GM20431 (cell line): ENCODE results near the gene TOGARAM1.

Source experiments
- in situ Hi-C: fragments of 300-500 bp; cut with MseI, MboI; formaldehyde crosslinking; loops from one replicate; pipeline ENCODE4 v1.15.0; 2020; ENCODE audit warnings: low sequenced_read_pairs; ENCODE audit not compliant: unreplicated experiment

TOGARAM1 gene

DNA sequence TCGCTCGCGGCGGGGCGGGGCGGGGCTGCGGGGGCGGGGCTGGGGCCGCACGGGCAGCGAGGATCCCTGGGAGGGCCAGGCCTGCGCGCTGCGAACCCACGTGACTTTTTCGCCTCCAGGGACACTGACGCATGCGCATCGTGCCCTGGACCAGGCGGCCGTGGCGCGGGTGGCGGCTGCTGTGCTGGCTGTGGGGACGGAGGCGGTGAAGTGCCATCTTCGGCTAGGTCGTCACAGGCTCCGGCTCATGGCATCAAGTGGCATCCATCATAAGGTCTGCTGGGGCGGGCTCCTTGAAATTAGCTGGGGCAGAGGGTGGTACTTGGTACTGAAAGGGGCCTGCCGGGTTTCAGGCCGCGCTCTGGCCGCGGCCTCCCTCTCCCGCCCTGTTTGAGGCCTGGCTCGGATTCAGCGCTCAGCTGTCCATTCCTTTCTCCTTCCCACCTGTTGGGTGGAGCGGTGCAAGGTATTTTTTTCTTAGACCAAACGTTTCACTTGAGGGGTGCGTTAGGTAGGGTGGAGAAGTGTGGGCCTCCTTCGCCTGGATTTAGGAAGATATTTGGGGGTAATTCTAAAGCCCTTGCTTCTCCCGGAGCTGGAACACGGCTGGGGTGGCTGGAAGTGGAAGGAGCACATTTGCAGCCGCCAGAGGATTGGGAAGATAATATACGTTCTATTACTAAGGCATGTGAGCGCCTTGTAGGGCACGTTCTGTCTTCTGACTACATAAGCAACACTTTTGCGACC is 122.2 kb downstream of the TOGARAM1 start, which contains the start of gene PRPF39:
Gene PRPF39, plus strand, starts transcription at position 141 of the 747 bp plus-strand sequence. CDS start 11,124 bp downstream, outside the sequence.
- in situ Hi-C loops, result no loop called here

DNA sequence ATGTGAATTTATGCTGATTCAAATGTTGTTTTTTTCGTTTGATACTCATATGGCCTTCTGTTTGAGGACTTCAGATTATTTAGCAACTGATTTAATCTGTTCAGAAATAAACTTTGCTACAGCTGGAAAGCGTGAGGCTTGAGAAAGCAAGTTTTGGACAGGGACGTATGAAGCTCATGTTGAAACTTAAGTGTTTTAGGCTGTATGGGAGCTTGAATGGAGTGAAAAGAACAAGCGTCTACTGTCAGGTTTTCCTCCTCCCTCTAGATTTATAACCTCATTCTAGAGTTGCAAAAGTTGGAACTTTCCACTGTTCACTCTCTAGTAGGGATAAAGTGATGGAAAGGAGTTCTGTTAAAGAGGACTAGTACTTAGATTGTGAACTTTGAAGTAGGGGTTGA is 123.0 kb downstream of the TOGARAM1 start:
- in situ Hi-C loops, result no loop called here

DNA sequence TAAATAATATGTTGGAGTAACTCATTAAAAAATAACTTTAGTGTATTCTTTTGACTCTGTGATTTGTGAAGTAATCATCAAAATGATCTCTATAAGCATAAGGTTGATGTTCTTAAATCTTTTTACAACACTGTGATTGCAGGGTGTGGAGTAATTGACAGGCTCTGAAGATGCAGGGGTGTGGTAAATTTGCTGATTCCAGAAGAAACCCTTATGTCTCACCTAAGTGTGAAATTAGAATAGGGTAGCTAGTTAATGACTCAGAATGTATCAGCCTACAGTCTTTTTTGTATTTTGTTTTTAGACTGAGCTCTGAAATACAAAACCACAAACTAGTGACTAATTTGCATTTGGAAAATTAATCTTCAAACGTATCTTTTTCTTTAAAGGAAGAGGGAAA is 127.8 kb downstream of the TOGARAM1 start:
- in situ Hi-C loops, result no loop called here

DNA sequence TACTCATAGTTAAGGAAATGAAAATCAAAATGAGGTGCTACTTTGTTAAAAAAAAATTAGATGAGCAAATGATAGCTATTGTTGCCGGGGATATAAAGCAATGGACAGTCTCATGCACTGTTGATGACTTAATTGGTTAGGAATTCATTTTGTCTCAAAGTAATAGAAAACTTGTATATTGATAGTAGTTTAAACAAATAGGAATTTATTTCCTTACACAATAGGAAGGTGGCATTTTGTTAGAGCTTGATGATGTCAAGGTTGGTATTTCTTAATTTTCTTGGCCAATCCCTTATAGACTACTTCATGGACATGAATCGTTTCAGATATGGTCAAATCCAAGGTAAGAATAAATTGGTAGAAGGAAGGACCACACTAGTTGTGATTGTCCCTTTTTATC is 129.7 kb downstream of the TOGARAM1 start:
- in situ Hi-C loops, result no loop called here

DNA sequence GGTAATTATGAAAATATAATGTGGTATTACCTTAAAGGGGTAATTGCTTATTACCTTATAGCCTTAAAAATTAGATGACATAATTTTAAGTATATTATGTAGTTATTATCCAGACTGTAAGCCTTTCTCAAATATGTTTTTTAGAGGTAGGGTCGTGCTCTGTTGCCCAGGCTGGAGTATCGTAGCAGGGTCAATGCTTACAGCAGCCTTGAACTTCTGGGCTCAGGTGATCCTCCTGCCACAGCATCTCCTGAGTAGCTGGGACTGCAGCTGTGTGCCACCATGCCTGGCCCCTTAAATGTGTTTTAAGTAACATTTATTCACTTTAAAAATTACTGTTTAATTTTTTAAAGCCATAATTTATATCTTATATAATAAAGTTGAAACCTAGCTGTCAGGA is 132.3 kb downstream of the TOGARAM1 start:
- in situ Hi-C loops, result no loop called here

DNA sequence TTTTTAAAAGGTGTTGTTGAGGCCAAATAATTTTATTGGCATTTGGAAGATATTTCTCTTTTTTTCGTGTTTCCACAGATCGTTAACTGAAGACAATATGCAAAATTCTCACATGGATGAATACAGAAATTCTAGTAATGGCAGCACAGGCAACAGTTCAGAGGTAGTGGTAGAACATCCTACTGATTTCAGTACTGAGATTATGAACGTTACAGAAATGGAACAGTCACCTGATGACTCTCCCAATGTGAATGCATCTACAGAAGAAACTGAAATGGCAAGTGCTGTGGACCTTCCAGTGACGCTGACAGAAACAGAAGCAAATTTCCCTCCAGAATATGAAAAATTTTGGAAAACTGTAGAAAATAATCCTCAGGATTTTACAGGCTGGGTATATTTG is 133.2 kb downstream of the TOGARAM1 start:
- in situ Hi-C loops, result no loop called here

DNA sequence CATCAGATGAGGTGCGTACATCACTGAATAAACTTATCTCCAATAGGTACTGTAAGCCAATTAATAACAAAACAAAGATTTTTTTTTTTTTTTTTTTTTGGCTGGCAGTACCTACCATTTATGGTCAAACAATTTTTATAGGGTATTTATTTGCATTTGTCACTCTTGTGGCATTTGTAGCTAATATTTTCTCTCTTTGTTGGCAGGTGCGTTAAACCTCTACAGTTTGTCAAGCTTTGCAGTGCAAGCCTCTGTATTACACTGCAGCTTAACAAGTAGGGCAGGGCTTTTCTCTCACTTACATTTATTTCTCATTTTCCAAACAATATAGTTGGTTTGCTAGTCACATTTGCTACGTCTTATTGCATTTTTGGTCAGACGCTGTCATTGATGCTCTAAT is 134.2 kb downstream of the TOGARAM1 start:
- in situ Hi-C loops, result no loop called here

DNA sequence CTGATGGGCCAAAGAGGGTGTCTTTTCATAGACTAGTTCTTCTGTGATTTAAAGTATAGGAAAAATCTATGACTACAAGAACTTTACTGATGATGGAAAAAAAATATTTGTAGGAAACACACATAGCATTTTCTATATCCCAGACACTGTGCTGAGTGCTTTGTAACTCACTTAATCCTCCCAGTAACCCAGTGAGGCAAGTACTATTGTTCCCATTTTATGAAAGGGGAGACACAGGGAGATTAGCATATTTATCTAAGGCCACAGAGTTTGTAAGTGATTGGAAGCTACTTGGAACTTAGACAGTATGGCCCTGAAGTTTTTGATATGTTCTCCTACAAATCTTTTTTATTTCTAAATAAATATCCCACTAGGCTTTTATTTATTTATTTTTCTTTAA is 141.8 kb downstream of the TOGARAM1 start:
- in situ Hi-C loops, result no loop called here

DNA sequence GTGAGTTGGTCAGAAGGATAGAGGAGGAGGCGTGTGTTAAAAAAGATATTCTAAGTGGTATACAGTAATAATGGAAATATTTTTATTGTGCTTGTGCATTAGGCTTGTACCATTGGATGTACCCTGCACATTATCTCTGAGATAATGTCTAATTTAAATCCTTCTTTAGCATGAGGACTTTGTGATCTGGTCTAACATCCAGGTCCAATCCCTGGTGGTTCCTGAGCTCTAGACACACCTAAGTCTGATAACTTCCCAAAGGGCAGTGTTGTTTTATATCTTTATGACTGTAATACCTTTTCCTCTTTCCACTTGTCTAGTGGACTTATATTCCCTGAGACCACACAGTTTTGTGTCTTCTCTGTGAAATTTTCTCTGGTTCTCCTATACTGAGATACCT is 142.6 kb downstream of the TOGARAM1 start:
- in situ Hi-C loops, result no loop called here

DNA sequence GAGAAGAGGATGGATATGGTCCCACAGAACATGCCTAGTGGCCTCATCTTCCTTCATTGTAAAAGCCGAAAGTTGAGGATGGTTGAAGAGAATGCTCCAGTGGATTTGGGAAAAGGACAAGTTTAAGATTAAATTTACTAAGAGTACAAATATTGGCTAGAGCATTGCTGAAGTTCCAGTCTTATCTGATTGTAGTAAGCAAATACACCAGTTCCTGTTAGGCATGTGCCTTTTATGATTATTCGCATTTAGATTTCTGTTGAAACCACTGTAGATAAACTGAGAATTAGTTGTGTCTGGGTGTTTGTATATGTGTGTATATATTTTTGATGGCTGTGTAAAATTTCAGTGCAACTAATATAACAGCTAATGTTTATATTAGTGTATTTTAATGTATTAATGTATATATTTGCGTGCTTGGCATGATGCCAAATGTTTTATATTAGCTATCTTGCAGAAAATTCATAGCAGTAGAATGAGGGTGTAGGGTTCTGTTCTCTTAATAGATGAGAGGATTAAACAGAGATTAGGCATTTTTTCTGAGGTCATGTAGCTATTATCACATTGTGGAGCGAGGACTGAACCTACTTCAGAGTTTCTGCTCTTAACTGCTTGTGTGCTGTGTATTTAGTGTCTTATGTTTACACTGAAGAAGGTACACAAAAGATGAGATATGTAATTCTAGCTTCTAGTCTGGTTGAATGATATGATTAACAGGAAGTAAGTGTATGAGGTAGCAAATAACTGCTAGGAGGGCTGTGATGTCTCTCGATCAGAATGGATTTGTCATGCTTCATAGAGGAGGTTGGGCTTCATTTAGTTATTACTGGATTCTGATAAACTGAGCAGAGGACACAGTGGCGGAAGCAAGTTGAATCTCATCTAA is 151.1 kb downstream of the TOGARAM1 start:
- in situ Hi-C loops, result no loop called here

DNA sequence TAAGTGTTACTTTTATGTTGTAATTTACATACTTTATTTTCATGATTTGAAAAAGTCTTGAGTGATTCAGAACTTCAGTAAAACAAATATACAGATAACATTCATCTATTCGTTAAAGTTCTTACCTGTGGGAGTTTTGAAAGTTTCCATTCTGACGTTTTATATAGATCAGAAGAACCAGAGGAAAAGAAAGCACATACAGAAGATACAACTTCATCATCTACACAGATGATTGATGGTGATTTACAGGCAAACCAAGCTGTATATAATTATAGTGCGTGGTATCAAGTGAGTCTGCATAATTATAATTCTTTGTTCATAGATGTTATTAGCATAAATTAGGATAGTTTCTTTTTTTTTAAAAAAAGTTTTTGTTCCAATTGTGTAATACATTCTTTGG is 152.3 kb downstream of the TOGARAM1 start:
- in situ Hi-C loops, result no loop called here

DNA sequence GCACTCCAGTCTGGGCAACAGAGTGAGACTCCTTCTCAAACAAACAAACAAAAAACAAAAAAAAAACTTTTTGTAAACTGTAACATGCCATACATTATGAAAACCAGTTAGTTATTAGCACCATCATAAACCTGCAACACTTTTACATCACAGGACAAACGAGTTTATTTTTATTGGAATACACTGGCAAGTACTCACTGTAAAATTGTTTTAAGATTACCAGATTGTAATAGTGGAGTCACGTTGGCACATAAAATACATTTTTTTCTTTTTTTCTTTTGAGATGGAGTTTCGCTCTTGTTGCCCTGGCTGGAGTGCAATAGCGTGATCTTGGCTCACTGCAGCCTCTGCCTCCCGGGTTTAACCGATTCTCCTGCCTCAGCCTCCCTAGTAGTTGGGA is 156.6 kb downstream of the TOGARAM1 start:
- in situ Hi-C loops, result no loop called here

DNA sequence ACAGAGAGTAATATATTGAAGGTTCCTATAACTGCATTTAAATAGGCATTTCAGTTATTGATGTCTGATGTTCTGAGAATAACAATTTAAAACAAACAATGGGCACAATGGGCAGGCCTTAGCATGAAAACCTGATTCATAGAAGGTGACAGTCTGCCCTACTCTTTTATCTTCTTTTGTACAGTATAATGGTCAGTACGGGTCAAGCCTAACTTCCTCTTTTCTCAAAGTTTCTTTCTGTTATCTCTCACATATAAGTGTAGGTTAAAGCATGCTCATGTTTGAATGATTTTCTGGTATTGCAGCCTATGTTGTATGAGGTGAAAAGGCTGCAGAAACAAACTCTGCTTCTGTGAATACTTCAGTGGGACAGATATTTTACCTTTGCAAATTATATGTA is 158.1 kb downstream of the TOGARAM1 start:
- in situ Hi-C loops, result no loop called here

DNA sequence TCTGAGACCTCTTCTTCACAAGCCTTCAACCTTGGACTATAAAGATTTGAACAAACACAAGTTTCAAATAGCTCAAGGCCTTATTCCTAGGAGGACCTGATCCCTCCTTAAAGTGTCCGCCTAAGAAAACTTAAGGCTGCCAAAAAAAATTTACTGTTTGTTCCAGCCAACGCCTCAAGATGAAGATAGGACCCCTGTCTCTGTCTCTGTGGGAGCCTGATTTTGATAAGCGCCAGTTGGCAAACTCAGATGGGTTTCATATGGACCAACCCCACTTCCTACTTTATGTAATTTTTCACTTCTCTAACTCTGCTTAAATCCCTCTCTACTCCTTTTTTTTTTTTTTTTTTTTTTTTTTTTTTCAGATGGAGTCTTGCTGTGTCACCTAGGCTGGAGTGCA is 161.3 kb downstream of the TOGARAM1 start:
- in situ Hi-C loops, result no loop called here
